Endodermal cell (in vitro differentiated cells): ENCODE measurements around the gene PDE4C. TPM values are rescaled to one million over a fixed set of nuclear protein-coding genes. Genes with fewer than 3 reads are reported as not detected.

Source experiments
- DNase-seq: peaks from one replicate; pipeline ENCODE4 v3.0.0-alpha.2; 2017
- H3K27ac ChIP-seq: 2 replicates; pipeline ENCODE4 v1.5.1; 2013; ENCODE audit warnings: mild to moderate bottlenecking, low read depth, low read length, moderate library complexity
- H3K27me3 ChIP-seq: 2 replicates; pipeline ENCODE4 v1.6.1; 2013; ENCODE audit warnings: mild to moderate bottlenecking, low read length, moderate library complexity; ENCODE audit not compliant: insufficient read depth, control insufficient read depth, poor library complexity, severe bottlenecking
- H3K36me3 ChIP-seq: 2 replicates; pipeline ENCODE4 v1.7.0; 2013; ENCODE audit warnings: mild to moderate bottlenecking, low read length, moderate library complexity; ENCODE audit not compliant: control insufficient read depth, insufficient read depth
- H3K4me1 ChIP-seq: one replicate; pipeline ENCODE4 v1.7.0; 2013; ENCODE audit warnings: low read length; ENCODE audit not compliant: control insufficient read depth, insufficient read depth
- H3K4me3 ChIP-seq: 2 replicates; pipeline ENCODE4 v1.5.1; 2013; ENCODE audit warnings: mild to moderate bottlenecking, low read length, moderate library complexity
- H3K9ac ChIP-seq: 2 replicates; pipeline ENCODE4 v1.6.1; 2013; ENCODE audit warnings: mild to moderate bottlenecking, low read length, moderate library complexity; ENCODE audit not compliant: poor library complexity, severe bottlenecking; ENCODE audit errors: extremely low read depth
- H3K9me3 ChIP-seq: 2 replicates; pipeline ENCODE4 v1.6.1; 2013; ENCODE audit warnings: mild to moderate bottlenecking, low read length, moderate library complexity; ENCODE audit not compliant: control insufficient read depth
- H3K27ac Mint-ChIP-seq: 2 replicates; pipeline ENCODE4 v1.8.0; 2020; ENCODE audit warnings: mixed read lengths
- H3K27me3 Mint-ChIP-seq: 2 replicates; pipeline ENCODE4 v1.8.0; 2021; ENCODE audit warnings: mild to moderate bottlenecking, mixed read lengths; ENCODE audit not compliant: insufficient read depth
- H3K36me3 Mint-ChIP-seq: 2 replicates; pipeline ENCODE4 v1.8.0; 2020; ENCODE audit warnings: low read depth, mixed read lengths
- H3K4me1 Mint-ChIP-seq: 2 replicates; pipeline ENCODE4 v1.8.0; 2020; ENCODE audit warnings: mixed read lengths
- H3K4me3 Mint-ChIP-seq: 2 replicates; pipeline ENCODE4 v1.8.0; 2020; ENCODE audit warnings: mild to moderate bottlenecking, moderate library complexity, mixed read lengths
- H3K9me3 Mint-ChIP-seq: 2 replicates; pipeline ENCODE4 v1.8.0; 2020; ENCODE audit warnings: mild to moderate bottlenecking, mixed read lengths
- CTCF ChIP-seq: fragments of 200-600 bp; sonication (generic); conservative IDR thresholded peaks from 2 replicates; pipeline ENCODE4 v1.5.0; 2021; ENCODE audit warnings: antibody characterized with exemption, mild to moderate bottlenecking
- WGBS, 2 experiments: methylation state at CpG; one replicate each; pipeline versions ENCODE4 v1.1.5 to v1.1.7; 2013; ENCODE audit warnings: missing lambda C conversion rate in 2 of 2, mixed read lengths in 1 of 2; ENCODE audit not compliant: insufficient coverage in 1 of 2, insufficient read length in 1 of 2; 5-methylcytosine and 5-hydroxymethylcytosine counted together
- total RNA-seq, 2 donors: library from RNA; stranded (reverse); fragmentation: NEBNext Ultra II Directional in 1 of 2; extraction: Animal tissue kit (Norgen Biotek cat#: 25700) in 1 of 2; gene quantifications; 2 replicates in 1 of 2; 3 replicates in 1 of 2; pipeline ENCODE4 v1.2.1, GENCODE V29; 2021

The PDE4C gene
- total RNA-seq, 2 donors from 2014 or later: 1.1 to 2.4 TPM

GRCh38 chr19:18261474-18261873, 35.2 kb upstream of the PDE4C start:
- Histone ChIP-seq H3K27me3 (no peaks in the 10 kb centered on the region), H3K4me1 (no peaks in the 10 kb centered on the region), H3K4me3 (no peak overlapping the region), H3K27ac (no peak overlapping the region), H3K9me3 (no peaks in the 10 kb centered on the region), H3K9ac (no peak overlapping the region), H3K36me3 (no peaks in the 10 kb centered on the region)
- no peak for DNase-seq
- no peak overlapping the region for H3K27ac Mint-ChIP-seq
- peaks cover 26% of the 10 kb centered on the region for H3K27me3 Mint-ChIP-seq
- peaks cover 8% of the 10 kb centered on the region for H3K36me3 Mint-ChIP-seq
- TF ChIP-seq CTCF: no peak
- H3K9me3 Mint-ChIP-seq: no peaks in the 10 kb centered on the region
- 72 to 92% methylated on average over 2 of the region's 2 CpGs for WGBS, 2 experiments
- no peaks in the 10 kb centered on the region for H3K4me1 Mint-ChIP-seq
- H3K4me3 Mint-ChIP-seq: no peak overlapping the region

GRCh38 chr19:18259893-18260292, 33.7 kb upstream of the PDE4C start:
- TF ChIP-seq CTCF: no peak
- no peak for DNase-seq
- Mint-ChIP-seq H3K27ac (no peak overlapping the region), H3K9me3 (no peaks in the 10 kb centered on the region), H3K4me3 (no peak overlapping the region), H3K36me3 (no peaks in the 10 kb centered on the region), H3K27me3 (peaks cover 33% of the 10 kb centered on the region), H3K4me1 (no peaks in the 10 kb centered on the region)
- H3K9ac ChIP-seq: no peak overlapping the region
- no peak overlapping the region for H3K27ac ChIP-seq
- WGBS, 2 experiments: 83 to 92% methylated on average over 4 of the region's 4 CpGs
- H3K36me3 ChIP-seq: no peaks in the 10 kb centered on the region
- no peaks in the 10 kb centered on the region for H3K4me1 ChIP-seq
- H3K9me3 ChIP-seq: no peaks in the 10 kb centered on the region
- H3K27me3 ChIP-seq: no peaks in the 10 kb centered on the region
- H3K4me3 ChIP-seq: no peak overlapping the region

GRCh38 chr19:18257503-18258470, 31.5 kb upstream of the PDE4C start:
- H3K27me3 Mint-ChIP-seq: peaks cover 51% of the 10 kb centered on the region
- DNase-seq: no peak
- TF ChIP-seq CTCF: no peak
- no peak overlapping the region for H3K27ac Mint-ChIP-seq
- WGBS, 2 experiments: 93 to 96% methylated on average over 42 to 55 of the region's 55 CpGs
- Histone ChIP-seq H3K4me3 (no peak overlapping the region), H3K27ac (no peak overlapping the region), H3K4me1 (no peaks in the 10 kb centered on the region), H3K9me3 (no peaks in the 10 kb centered on the region), H3K27me3 (peaks cover 20% of the 10 kb centered on the region), H3K9ac (no peak overlapping the region), H3K36me3 (no peaks in the 10 kb centered on the region)
- H3K4me1 Mint-ChIP-seq: no peaks in the 10 kb centered on the region
- no peaks in the 10 kb centered on the region for H3K9me3 Mint-ChIP-seq
- H3K4me3 Mint-ChIP-seq: no peak overlapping the region
- H3K36me3 Mint-ChIP-seq: no peaks in the 10 kb centered on the region
